ENCODE results near the gene EQTN. TPM values are rescaled to one million over a fixed set of nuclear protein-coding genes. Genes with fewer than 3 reads are reported as not detected.

Gene EQTN
- total RNA-seq, 4 donors from 2014 or later, result 0.97 to 2.8 TPM; not detected in 2

GRCh38 chr9:27282269-27282668 lies 14.7 kb downstream of the EQTN start:
- Histone ChIP-seq H3K27ac (no peak overlapping the region), H3K9me3 (no peaks in the 10 kb centered on the region), H3K27me3 (no peaks in the 10 kb centered on the region), H3K4me1 (peaks cover 0 to 4% of the 10 kb centered on the region in 2 donors), H3K4me3 (no peak overlapping the region), H3K36me3 (no peaks in the 10 kb centered on the region)
- DNase-seq, result no peak
- TF ChIP-seq POLR2A (IDR thresholded peaks at IDR 0.05) (no peak), CTCF (IDR thresholded peaks at IDR 0.05) (no peak)
- intact Hi-C loops (cut with DNase I; ENCODE audit: low total_unique reads), result no loop called here

- no peak overlapping the region for H3K27ac ChIP-seq
- H3K9me3 ChIP-seq, result no peaks in the 10 kb centered on the region
- H3K4me1 ChIP-seq, result peaks cover 0 to 4% of the 10 kb centered on the region in 2 donors
- TF ChIP-seq CTCF (IDR thresholded peaks at IDR 0.05) (no peak), POLR2A (IDR thresholded peaks at IDR 0.05) (no peak)
- intact Hi-C loops (cut with DNase I; ENCODE audit: low total_unique reads), result no loop called here
- H3K4me3 ChIP-seq, result peak overlapping the region in 1 of 2 donors; percentile 14
- no peaks in the 10 kb centered on the region for H3K36me3 ChIP-seq
- H3K27me3 ChIP-seq, result no peaks in the 10 kb centered on the region
- peak in 1 of 2 donors; percentile 19 for DNase-seq
Observed at GRCh38 chr9:27280860-27281259, 16.1 kb downstream of the EQTN start.

- Histone ChIP-seq H3K27ac (no peak overlapping the region), H3K36me3 (no peaks in the 10 kb centered on the region), H3K9me3 (no peaks in the 10 kb centered on the region), H3K4me1 (peaks cover 0 to 4% of the 10 kb centered on the region in 2 donors), H3K27me3 (no peaks in the 10 kb centered on the region), H3K4me3 (no peak overlapping the region)
- no peak for DNase-seq
- no peak for TF ChIP-seq POLR2A (IDR thresholded peaks at IDR 0.05)
- TF ChIP-seq CTCF (IDR thresholded peaks at IDR 0.05), result no peak
- intact Hi-C loops (cut with DNase I; ENCODE audit: low total_unique reads), result no loop called here
Observed at GRCh38 chr9:27280249-27280648, 16.7 kb downstream of the EQTN start.

GRCh38 chr9:27279611-27280010 lies 17.3 kb downstream of the EQTN start:
- intact Hi-C loops (cut with DNase I; ENCODE audit: low total_unique reads), result no loop called here

GRCh38 chr9:27278374-27278773 lies 18.6 kb downstream of the EQTN start:
- Histone ChIP-seq H3K36me3 (no peaks in the 10 kb centered on the region), H3K4me3 (no peak overlapping the region), H3K4me1 (peaks cover 0 to 4% of the 10 kb centered on the region in 2 donors), H3K9me3 (no peaks in the 10 kb centered on the region), H3K27me3 (no peaks in the 10 kb centered on the region), H3K27ac (no peak overlapping the region)
- no peak for DNase-seq
- TF ChIP-seq CTCF (IDR thresholded peaks at IDR 0.05) (no peak), POLR2A (IDR thresholded peaks at IDR 0.05) (no peak)
- intact Hi-C loops (cut with DNase I; ENCODE audit: low total_unique reads), result no loop called here

More at GRCh38 chr9:27279611-27280010, 17.3 kb downstream of the EQTN start:
- TF ChIP-seq POLR2A (IDR thresholded peaks at IDR 0.05) (no peak), CTCF (IDR thresholded peaks at IDR 0.05) (no peak)
- no peak for DNase-seq
- H3K4me1 ChIP-seq, result peaks cover 0 to 4% of the 10 kb centered on the region in 2 donors
- H3K4me3 ChIP-seq, result no peak overlapping the region
- H3K9me3 ChIP-seq, result no peaks in the 10 kb centered on the region
- no peak overlapping the region for H3K27ac ChIP-seq
- H3K27me3 ChIP-seq, result no peaks in the 10 kb centered on the region
- H3K36me3 ChIP-seq, result no peaks in the 10 kb centered on the region
